Measurements from ENCODE around the gene ACER1. TPM values are rescaled to one million over a fixed set of nuclear protein-coding genes. Genes with fewer than 3 reads are reported as not detected.

Gene ACER1
- total RNA-seq, 4 donors from 2014 or later, result 0.61 TPM; not detected in 3

GRCh38 chr19:6273701-6274601 lies 59.5 kb downstream of the ACER1 start:
- no peaks in the 10 kb centered on the region for H3K36me3 ChIP-seq
- TF ChIP-seq CTCF (IDR thresholded peaks at IDR 0.05) (no peak), POLR2A (IDR thresholded peaks at IDR 0.05) (no peak)
- H3K9me3 ChIP-seq, result no peaks in the 10 kb centered on the region
- peak; percentile 77 to 82 for DNase-seq
- H3K27ac ChIP-seq, result peak overlapping the region; percentile 92 to 93
- no peaks in the 10 kb centered on the region for H3K27me3 ChIP-seq
- intact Hi-C loops (cut with DNase I; ENCODE audit: low total_unique reads), result loop anchor here (5.0 kb wide), 1 partner anchor 37 kb away; no protein-coding TSS in a partner anchor
- H3K4me1 ChIP-seq, result peaks cover 30 to 47% of the 10 kb centered on the region in 2 donors
- peak overlapping the region; percentile 1 to 20 for H3K4me3 ChIP-seq

- TF ChIP-seq CTCF (IDR thresholded peaks at IDR 0.05) (no peak), POLR2A (IDR thresholded peaks at IDR 0.05) (no peak)
- intact Hi-C loops (cut with DNase I; ENCODE audit: low total_unique reads), result loop anchor here (5.0 kb wide), 1 partner anchor 36 kb away; no protein-coding TSS in a partner anchor
- H3K4me1 ChIP-seq, result peaks cover 30 to 42% of the 10 kb centered on the region in 2 donors
- H3K9me3 ChIP-seq, result no peaks in the 10 kb centered on the region
- peak overlapping the region; percentile 92 to 93 for H3K27ac ChIP-seq
- DNase-seq, result peak in 1 of 2 donors; percentile 23
- H3K4me3 ChIP-seq, result peak overlapping the region in 1 of 2 donors; percentile 20
- H3K36me3 ChIP-seq, result no peaks in the 10 kb centered on the region
- no peaks in the 10 kb centered on the region for H3K27me3 ChIP-seq
These were observed 60.4 kb downstream of the ACER1 start for GRCh38 chr19:6272913-6273600.

GRCh38 chr19:6272411-6272791 lies 61.0 kb downstream of the ACER1 start:
- H3K4me1 ChIP-seq, result peaks cover 30 to 40% of the 10 kb centered on the region in 2 donors
- intact Hi-C loops (cut with DNase I; ENCODE audit: low total_unique reads), result loop anchor here (5.0 kb wide), 1 partner anchor 35 kb away; no protein-coding TSS in a partner anchor
- no peaks in the 10 kb centered on the region for H3K36me3 ChIP-seq
- H3K4me3 ChIP-seq, result peak overlapping the region; percentile 14 to 33
- no peaks in the 10 kb centered on the region for H3K9me3 ChIP-seq
- no peak for TF ChIP-seq POLR2A (IDR thresholded peaks at IDR 0.05)
- TF ChIP-seq CTCF (IDR thresholded peaks at IDR 0.05), result no peak
- H3K27me3 ChIP-seq, result no peaks in the 10 kb centered on the region
- H3K27ac ChIP-seq, result peak overlapping the region; percentile 92 to 93
- DNase-seq, result peak in 1 of 2 donors; percentile 35

DNA sequence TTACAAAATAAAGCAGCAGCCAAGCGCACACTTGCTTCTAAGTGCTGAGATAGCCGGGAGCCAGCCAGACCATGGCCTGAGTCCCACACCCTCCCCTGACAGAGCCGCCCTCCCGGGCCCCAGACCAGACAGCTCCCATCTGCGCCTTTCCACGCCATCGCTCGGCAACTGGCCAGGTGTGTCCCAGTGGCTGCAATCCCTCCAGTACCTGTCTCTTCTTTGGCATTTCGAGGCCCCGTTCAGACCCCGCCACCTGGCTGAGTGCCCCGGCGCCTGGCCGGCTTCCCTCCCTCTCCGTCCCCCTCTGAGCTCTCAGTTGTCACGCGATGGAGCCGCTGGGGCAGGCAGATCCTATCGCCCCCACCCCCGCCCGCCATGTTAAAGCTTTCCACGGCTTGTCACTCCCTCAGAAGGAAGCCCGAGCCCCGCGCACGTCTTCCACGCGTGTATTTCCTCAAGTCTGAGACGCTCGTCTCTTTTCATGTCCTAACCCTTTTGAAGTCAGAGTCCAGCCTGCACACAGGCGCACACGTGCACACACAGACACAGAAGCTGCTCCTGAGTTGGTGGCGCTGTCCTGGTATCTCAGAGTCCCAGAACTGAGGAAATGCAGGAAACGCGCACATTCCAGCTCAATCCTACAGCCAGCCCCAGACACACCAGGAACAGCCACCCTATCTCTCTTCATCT lies 61.5 kb downstream of the ACER1 start:
- peak; percentile 91 to 94 for DNase-seq
- intact Hi-C loops (cut with DNase I; ENCODE audit: low total_unique reads), result loop anchor here (5.0 kb wide), 1 partner anchor 35 kb away; no protein-coding TSS in a partner anchor
- TF ChIP-seq CTCF (IDR thresholded peaks at IDR 0.05), result peak in 1 of 4 experiments; percentile 7
- TF ChIP-seq POLR2A (IDR thresholded peaks at IDR 0.05), result no peak
- no peaks in the 10 kb centered on the region for H3K27me3 ChIP-seq
- H3K4me3 ChIP-seq, result peak overlapping the region; percentile 14 to 33
- H3K36me3 ChIP-seq, result no peaks in the 10 kb centered on the region
- H3K27ac ChIP-seq, result peak overlapping the region; percentile 92 to 93
- peaks cover 30 to 40% of the 10 kb centered on the region in 2 donors for H3K4me1 ChIP-seq
- no peaks in the 10 kb centered on the region for H3K9me3 ChIP-seq

Data from uterus (tissue), 4 donors.